Kasumi-1 (cell line): ENCODE measurements around the gene CALN1.

Experiments used
- DNase-seq, 2 experiments: peaks; one replicate each; lab custom pipeline; 2025; lab: John Stamatoyannopoulos, UW

Gene CALN1

DNA sequence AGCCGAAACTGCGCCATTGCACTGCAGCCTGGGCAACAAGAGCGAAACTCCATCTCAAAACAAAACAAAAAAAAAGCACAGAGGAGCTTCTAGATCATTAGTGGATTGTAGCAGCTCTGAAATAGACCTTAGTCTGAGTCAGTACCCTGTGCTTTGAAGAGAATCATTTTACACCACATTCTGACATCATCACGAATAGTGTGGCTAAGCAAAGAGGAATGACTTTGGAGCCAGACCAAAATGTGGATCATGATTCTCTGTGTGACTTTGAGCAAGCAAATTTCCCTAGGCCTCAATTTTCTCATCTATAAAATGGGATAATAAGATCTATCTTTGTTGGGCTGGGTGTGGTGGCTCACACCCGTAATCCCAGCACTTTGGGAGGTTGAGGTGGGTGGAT is 618.9 kb downstream of the CALN1 start:
- no peak for DNase-seq

DNA sequence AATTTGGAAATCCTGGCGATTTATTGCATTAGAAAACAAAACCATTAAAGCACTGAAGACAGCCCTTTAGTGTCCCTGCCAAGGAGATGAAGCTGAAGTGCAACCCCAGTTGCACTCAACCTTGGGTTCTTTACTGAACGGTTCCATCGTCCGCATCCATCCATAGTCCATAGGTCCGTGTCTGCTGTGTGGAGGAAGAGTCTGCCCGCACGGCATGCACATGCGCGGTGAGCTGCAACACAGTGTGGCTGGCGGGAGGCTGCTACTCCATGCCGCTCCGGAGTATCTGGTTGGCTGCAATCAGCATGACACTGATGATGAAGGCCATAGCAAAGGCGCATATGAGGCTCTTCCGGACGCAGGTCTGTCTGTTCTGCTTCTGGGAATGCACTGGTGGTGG is 624.6 kb downstream of the CALN1 start:
- DNase-seq: no peak

DNA sequence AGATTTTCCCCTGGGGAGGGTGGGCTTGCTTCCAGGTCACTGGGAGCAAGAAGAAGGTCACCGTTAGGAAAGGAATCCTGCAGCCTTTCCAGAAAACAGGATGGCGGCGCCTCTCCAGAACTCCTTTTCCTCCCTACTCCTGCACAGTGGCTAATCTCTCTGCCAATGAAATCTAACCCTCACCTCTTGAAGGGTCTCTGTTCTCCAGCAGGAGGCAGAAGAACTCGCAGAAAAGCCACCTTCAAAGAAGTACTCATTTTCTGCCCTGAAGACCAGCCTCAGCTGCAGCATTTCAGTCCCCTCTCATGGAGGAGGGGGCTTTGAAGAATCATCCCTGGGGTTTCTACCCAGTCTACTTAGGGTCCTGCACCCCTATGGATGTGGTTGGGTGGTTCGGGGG is 626.9 kb downstream of the CALN1 start:
- no peak for DNase-seq

GRCh38 chr7:71784781-71785180 is 627.4 kb downstream of the CALN1 start:
- DNase-seq: no peak

- DNase-seq: no peak
Measured at GRCh38 chr7:71784180-71784579, 628.0 kb downstream of the CALN1 start.

DNA sequence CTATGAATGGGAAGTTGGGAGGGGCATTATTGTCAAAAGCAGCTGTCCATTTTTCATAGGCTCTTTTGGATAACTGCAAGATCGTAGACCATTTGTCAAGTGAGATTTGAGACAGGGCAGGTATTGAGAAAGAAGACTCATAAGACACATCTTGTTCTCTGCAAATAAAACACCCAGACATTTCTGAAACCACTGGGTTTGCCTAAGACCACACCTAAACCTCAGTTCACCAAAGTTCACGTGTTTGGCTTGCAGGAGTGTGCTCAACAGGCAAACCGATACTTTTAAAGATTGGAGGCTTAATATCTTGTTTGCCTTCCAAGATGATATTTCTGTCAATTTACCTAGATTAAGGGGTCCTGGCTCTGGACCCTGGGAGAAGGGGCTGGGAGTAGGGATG is 628.4 kb downstream of the CALN1 start:
- no peak for DNase-seq

DNA sequence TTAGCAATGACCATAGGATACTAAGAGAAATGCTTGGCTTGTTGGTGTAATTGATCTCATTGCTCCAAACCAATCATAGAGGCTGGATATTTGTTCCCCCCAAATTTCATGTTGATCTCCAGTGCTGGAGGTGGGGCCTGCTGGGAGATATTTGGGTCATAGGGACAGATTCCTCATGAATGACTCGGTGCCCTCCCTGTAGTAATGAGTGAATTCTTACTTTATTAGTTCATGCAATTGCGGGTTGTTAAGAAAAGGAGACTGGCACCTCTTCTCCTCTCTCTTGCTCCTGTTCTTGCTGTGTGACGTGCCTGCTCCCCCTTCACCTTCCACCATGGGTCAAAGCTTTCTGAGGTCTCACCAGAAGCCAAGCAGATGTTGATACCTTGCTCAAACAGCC is 630.1 kb downstream of the CALN1 start:
- DNase-seq: no peak

DNA sequence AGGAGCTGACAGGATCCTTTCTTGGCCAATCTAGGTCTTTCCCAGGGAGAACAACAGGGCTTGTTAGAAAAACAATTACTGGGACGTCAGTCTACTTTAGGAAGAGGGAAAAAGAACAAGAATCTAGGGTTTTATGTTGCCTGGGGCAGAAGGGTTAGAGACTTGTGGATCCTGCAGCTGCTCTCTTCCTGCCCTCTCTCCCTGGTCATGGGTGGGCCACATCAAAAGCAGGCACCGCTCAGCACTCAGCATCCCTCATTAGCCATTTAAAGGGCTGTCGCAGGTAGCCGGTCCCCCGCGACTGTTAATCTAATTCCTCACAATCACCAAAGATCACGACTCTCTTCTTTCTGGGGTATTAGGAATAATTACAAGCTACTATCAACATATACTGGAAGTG is 631.9 kb downstream of the CALN1 start:
- DNase-seq: no peak

- no peak for DNase-seq
Measured at GRCh38 chr7:71777278-71777677, 634.9 kb downstream of the CALN1 start.

- DNase-seq: no peak
Measured at GRCh38 chr7:71776726-71777125, 635.4 kb downstream of the CALN1 start.

DNA sequence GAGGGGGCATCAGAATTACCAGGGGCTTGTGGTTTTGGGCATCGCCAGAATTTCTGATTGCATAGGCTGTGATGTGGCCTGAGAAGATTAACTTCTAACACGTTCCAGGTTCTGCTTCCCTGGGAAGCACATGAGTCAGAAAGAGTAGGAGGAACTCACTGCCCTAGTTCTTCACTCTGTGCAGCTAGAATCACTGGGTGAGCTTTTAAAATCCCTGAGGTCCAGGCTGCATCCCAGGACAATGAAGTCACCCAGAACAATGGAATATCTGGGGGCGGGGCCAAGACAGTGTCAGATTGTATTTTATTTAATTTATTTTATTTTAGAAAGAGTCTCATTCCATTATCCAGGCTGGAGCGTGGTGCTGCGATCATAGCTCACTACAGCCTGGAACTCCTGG is 636.5 kb downstream of the CALN1 start:
- no peak for DNase-seq

DNA sequence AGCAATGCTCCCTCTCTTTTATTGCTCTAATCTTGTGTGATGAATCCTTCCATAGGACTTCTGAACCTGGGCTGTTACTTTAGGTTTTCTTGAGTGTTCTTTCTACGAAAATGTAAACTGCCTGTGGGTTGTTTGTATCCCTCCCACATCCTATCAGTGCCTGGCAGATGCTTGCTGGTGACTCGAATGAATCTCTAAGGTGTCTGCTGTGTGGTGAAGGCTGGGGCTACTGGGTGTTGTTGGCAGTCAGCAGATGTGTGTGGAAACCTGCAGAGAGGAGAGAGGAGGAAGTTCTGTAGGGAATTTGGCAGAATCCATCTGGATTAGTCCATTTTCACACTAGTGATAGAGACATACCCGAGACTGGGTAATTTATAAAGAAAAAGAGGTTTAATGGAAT is 639.4 kb downstream of the CALN1 start:
- DNase-seq: no peak

GRCh38 chr7:71770269-71770907 is 641.8 kb downstream of the CALN1 start:
- DNase-seq: no peak

DNA sequence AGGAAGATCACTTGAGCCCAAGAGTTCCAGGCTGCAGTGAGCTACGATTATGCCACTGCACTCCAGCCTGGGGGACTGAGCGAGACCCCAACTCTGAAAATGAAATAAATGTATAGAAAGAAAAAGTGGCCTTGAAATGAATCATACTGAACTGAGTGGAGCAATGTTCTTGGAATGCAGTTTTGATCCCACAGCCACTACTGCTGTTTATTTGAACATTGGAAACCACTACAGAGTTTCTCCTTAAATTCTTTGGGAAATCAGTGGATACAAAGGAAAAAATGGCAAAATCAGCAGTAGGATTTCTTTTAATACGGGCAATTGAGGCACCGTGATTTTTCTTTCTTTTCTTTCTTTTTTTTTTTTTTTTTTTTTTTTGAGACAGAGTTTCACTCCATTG is 642.8 kb downstream of the CALN1 start:
- DNase-seq: no peak

- DNase-seq: no peak
Measured at GRCh38 chr7:71768450-71768849, 643.7 kb downstream of the CALN1 start.

DNA sequence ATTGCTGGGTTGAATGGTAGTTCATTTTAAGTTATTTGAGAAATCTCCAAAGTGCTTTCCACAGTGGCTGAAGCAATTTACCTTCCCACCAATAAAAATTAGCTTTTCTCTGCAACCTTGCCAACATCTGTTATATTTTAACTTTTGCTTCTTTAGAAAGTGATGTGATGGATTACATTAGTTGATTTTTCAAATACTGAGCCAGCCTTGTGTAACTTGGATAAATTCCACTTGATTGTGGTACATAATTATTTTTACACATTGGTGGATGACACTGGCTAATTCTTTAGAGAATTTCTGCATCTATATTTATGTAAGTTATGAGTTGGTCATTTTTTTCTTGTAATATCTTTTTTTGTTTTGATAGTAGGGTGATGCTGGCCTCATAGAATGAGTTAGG is 646.1 kb downstream of the CALN1 start:
- DNase-seq: no peak

- no peak for DNase-seq
Measured at GRCh38 chr7:71761336-71761735, 650.8 kb downstream of the CALN1 start.

DNA sequence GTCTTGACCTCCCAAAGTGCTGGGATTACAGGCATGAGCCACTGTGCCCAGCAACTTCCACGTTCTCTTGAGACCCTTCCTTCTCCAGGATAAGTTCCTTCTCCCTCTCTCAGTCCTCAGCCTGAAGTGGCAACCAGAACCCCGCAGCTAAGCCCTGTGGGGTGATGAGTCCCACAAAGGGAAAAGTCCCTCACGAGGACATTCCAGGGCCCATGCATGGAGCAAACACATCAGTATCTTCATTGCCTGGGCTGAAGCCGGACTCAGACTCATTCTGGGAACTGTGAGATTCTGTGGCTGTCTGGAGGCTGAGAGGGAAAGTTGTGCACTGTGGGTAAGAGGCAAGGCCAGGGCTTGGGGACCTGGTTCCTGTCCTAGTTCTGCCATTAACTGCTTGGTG is 657.3 kb downstream of the CALN1 start:
- no peak for DNase-seq

DNA sequence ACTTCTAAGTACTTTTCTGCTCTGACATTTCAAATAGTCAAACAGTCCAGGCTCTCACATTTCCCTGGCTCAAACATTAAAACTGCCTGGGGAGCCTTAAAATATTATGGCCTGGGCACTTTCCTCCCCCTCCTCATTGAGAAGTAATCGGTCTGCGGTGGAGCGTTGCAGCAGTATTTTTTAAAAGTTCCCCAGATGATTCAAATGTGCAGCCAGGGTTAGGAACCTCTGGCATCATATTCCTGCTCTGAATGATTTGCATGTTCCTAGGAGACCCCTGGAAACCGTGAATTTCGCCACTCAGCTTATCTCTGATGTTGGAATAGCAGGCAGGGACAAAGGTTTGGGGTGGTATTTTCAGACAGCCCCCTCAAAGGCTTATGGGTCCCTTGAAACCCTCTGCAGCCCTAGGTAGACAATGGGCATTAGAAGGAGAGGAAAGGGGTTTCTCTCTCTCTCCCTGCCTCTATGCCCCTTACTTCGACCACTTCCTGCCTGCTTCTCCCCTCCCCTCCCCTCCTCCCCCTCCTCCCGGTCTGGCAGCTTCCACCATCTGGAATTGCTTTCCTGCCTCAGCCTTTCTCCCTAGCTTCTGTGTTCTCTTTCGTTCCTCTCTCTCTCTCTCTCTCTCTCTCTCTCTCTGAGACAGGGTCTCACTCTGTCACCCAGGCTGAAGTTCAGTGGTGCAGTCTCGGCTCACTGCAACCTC is 658.0 kb downstream of the CALN1 start:
- DNase-seq: no peak

GRCh38 chr7:71753236-71753635 is 658.9 kb downstream of the CALN1 start:
- no peak for DNase-seq

DNA sequence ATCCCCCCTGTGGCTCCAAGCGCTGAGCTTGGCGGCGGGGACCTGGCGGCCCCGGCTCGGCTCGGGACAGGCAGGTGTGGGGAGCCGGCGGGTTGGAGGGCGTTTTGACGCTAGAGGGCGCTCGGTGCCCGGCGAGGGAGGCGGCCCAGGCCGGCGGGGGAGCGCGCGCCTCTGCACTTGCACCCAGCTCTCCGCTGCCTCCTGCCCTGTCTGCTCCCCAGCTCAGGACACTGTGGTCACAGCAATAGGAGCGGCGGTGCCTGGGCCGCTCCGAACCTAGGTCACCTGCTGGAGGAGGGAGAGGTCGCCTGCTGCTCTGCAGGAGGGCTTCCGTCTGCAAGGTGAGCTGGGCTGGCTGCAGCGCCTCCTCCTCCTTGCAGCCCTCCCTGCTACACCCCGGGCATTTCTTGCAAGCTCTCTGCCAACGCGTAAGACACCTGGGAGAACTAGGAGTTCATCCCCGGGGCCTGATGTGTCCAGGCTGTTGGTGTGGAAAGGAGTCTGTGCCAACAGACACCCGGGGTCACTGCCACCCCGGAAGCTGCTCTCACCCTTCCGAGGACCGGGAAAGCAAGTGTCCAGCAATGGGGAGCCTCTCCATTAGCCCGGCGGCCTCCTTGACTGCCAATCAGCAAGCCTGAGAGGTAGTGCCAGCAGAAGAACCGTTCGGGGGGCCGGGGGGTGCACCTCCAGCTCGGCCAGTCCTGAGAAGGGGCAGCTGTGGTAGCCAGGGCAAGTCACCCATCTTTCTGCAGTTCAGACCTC is 659.8 kb downstream of the CALN1 start:
- DNase-seq: peak; percentile 21 to 27

GRCh38 chr7:71750290-71750689 is 661.8 kb downstream of the CALN1 start:
- no peak for DNase-seq

GRCh38 chr7:71746006-71746405 is 666.1 kb downstream of the CALN1 start:
- DNase-seq: no peak
